HG02610 (cell line): Measurements from ENCODE around the gene IP6K2.
A peak's percentile ranks its signal among the peaks of the same experiment; 100 is the strongest.
"Not testable (repeated sequence)": the region's sequence is repeated elsewhere in the genome, so short reads cannot be mapped to it uniquely, and the experiment has no call there.

Experiments
- ATAC-seq: cut with Tn5 transposase; IDR thresholded peaks from one replicate; pipeline ENCODE4 v1.9.1; 2021; ENCODE audit warnings: mild to moderate bottlenecking, moderate library complexity; ENCODE audit not compliant: unreplicated experiment

IP6K2 gene, protein sequence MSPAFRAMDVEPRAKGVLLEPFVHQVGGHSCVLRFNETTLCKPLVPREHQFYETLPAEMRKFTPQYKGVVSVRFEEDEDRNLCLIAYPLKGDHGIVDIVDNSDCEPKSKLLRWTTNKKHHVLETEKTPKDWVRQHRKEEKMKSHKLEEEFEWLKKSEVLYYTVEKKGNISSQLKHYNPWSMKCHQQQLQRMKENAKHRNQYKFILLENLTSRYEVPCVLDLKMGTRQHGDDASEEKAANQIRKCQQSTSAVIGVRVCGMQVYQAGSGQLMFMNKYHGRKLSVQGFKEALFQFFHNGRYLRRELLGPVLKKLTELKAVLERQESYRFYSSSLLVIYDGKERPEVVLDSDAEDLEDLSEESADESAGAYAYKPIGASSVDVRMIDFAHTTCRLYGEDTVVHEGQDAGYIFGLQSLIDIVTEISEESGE

DNA sequence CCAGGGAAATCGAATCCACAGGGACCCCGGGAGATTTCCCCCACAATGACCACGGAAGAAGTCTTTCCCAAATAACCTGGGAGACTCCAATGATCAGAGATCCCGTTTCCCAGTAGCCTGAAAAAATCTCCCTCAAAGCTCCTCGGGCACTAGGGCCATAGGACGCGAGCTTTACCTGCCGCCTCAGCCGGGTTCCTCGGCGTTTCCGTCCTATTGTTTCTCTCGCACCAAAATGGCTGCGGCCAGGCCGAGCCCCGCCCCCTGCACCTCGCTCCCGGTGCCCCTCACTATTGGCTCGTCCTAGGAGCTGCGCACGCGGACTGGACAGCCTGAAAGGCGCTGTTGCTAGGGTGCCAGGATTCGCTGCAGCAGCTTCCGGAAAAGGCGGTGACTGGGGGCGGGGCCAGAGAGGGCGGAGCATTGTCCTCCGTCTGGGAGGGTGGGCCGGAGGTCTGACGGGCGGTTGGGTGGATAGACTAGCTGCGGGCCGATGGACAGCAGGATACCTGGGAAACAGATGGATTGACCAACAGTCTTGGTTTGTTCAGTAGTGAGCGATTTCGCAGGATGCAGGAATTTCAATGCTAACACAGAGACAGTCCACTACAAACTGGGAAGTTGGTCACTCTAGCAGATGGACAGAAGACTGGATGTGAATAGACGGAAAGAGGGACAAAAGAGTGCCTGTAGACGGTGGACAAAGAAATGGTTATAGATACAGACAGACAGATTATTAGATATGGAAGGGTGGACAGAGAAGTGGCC, at the start of gene IP6K2:
Gene IP6K2, minus strand, starts transcription at position 240 of the 765 bp plus-strand sequence. CDS start 21,930 bp downstream, outside the sequence.
- peak; percentile 97 for ATAC-seq

DNA sequence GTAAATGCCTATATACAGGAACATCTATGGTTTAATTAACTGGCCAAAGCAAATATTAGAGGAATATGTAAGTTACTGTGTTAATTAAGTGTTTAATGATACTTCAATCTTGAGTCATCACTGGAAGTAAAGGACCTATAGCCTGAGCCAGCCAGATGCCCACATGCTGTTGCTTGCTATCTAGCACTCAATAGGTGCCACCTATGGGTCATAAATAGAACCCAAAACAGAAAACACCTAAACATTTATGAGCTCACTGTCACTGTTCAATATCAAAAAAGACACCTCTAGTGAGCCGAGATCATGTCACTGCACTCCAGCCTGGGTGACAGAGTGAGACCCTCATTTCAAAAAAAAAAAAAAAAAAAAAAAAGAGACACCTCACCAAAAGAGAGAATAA, 48.4 kb upstream of the IP6K2 start:
- ATAC-seq: no peak

- no peak for ATAC-seq
These were observed 45.8 kb upstream of the IP6K2 start for GRCh38 chr3:48762816-48763215.

DNA sequence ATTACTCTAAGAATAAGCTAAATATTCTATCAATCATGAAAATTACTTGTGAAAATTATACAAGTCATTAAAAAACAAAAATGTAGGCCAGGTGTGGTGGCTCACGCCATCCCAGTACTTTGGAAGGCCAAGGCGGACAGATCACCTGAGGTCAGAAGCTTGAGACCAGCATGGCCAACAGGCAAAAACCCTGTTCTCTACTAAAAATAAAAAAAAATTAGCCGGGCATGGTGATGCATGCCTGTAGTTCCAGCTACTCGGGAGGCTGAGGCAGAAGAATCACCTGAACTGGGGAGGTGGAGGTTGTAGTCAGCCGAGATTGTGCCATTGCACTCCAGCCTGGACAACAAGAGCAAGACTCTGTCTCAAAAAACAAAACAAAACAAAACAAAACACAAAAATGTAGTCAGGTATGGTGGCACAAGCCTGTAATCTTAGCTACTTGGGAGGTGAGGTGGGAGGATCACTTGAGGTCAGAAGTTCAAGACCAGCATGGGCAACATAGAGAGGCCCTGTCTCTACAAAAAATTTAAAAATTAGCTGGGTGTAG, 43.0 kb upstream of the IP6K2 start:
- ATAC-seq: not testable (repeated sequence)

DNA sequence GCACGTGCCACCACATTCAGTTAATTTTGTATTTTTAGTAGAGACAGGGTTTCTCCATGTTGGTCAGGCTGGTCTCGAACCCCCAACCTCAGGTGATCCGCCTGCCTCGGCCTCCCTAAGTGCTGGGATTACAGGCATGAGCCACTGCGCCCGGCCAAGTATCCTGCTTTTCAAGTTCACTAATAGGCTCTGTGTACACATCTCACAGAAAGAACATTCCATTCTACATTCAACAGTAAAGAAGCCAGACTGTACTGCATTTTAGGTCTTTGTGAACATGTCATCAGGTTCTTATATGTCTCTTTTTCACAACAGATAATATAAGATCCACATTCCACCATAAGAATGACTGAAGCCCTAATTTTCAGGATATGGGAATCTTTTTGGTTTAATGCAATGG, 42.5 kb upstream of the IP6K2 start:
- ATAC-seq: not testable (repeated sequence)

- ATAC-seq: no peak
These were observed 42.0 kb upstream of the IP6K2 start for GRCh38 chr3:48759071-48759470.

DNA sequence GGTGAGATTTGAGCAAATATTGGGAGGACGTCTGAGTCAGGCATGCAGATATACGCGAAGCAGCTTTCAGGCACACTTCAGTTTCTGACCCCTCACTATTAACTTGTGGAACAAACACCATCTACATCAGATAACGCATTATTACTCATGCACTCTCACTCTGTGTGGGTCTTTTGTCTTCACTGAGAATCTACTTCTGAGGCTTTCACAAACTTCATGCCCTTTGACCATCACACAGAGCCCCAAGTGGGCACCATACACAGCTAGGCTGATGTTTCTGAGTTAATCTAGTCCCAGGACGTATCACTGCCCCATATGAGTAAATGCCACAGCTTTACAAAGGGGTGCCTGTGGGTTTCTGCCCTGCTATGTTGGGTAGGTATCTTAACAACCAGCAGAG, 39.6 kb upstream of the IP6K2 start:
- ATAC-seq: no peak

DNA sequence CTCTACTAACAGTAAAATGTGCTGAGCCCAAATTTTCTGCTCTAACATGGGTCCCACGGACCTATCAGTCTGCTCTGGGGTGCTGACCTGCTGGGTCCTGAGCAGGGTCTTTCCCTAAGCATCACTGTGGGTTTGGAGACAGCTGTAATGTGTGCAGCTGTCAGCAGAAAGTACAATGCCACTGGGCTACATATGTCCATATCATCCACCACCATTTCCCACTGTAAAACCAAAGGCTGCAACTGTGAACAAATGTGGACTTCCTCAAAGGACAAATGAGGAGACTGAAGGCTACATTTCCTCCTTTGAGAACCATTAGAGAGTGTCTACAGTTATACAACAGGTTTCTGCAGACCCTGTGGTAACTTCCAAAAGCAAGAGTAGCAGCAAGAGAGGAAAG, 33.8 kb upstream of the IP6K2 start:
- ATAC-seq: no peak

- ATAC-seq: no peak
These were observed 31.7 kb upstream of the IP6K2 start for GRCh38 chr3:48748754-48749153.

- no peak for ATAC-seq
These were observed 30.7 kb upstream of the IP6K2 start for GRCh38 chr3:48747706-48748105.

DNA sequence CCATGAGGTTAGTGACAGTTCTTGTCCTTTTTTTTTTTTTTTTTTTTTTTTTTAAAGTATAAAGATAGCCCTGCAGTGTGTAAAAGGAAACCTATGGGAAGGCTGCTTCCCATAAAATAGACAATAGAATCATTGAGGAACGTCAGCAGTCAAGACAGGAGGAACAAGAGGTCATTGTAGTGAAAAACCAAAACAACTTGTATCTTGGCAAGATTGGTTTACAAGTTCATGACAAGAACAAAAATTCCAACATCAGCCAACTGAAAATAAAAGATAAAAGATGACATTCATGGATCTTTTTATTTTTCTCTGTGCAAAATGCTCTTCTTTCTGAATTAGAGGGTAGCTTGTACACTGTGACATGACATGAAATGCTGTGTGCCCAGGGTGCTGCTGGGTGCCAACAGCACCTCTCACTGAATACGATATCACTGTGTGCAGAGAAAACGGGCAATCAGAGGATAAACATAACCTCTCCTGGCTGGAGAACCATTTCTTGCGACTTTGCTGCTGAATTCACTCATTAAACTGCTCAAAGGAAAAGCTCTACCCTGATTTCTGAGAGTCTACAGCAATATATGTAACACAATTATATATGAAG, 30.1 kb upstream of the IP6K2 start:
- no peak for ATAC-seq

GRCh38 chr3:48743773-48744172, 26.8 kb upstream of the IP6K2 start:
- no peak for ATAC-seq

- not testable (repeated sequence) for ATAC-seq
These were observed 24.2 kb upstream of the IP6K2 start for GRCh38 chr3:48741226-48741625.

- ATAC-seq: peak; percentile 75
These were observed 23.2 kb upstream of the IP6K2 start for GRCh38 chr3:48739955-48740823.

DNA sequence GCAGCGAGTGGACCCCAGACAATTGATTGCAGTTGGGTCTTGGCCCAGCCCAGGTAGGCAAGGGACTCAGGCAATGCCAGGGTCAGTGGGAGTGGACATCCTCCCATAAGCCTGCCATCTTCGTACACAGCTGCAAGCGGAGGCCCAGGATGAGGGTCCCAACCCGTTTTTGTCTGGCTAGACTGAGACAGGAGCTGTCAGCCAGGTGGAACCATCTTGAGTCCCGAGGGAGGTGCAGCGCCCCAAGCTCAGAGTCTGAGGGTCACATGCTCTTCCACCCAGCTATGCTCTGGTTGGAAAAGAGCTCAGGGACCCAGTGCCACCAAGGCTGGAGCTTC, 22.6 kb upstream of the IP6K2 start:
- peak; percentile 15 for ATAC-seq

DNA sequence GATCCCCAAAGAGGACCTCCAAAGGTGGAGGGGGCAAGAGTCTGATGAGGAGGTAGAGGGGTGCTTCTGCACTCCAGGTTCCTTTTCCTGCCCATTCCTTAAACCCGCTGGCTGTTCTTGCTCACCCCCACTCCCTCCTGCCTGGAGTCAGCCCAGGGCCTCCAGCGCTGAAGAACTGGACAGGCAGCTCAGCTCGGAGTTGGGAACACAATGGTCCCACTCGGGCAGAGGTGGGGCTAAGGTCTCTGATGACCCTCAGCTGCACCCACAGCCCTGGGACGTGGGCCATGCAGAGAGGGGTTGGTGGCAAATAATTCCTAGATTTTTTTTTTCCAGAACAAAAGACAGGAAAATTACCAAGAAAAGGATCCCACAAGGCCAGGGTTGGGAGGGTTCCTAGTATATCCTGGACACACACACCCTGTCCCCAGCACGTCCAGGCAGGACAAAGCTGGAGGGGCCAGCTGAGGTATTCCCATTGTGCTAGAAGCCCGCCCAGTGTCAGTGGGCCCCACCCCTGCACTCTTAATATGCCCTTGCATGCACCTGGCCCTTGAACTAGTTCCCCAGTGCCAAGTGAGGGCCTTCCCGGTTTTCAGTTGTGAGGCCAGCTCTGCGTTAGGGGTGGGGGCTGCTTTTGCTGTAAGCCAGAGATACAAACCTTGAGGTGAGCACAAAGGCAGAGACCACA, 22.1 kb upstream of the IP6K2 start:
- ATAC-seq: no peak

DNA sequence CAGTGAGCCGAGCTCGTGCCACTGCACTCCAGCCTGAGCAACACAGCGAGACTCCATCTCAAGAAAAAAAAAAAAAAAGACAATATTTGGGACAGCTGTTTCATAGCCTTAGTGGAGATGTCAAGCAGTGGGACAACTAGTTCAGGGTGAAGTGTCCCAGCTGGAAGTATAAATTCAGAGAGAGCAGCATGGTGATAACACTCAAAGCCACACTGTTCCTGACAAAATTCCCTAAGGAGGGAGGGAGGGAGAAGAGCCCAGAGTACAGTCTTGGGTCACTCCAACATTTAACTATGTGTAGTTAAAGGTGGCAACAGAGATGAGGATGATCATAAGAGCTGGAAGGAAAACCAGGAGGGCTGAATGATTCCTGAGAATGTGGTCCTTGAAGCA, 21.1 kb upstream of the IP6K2 start:
- no peak for ATAC-seq

- not testable (repeated sequence) for ATAC-seq
These were observed 18.2 kb upstream of the IP6K2 start for GRCh38 chr3:48735075-48735767.

DNA sequence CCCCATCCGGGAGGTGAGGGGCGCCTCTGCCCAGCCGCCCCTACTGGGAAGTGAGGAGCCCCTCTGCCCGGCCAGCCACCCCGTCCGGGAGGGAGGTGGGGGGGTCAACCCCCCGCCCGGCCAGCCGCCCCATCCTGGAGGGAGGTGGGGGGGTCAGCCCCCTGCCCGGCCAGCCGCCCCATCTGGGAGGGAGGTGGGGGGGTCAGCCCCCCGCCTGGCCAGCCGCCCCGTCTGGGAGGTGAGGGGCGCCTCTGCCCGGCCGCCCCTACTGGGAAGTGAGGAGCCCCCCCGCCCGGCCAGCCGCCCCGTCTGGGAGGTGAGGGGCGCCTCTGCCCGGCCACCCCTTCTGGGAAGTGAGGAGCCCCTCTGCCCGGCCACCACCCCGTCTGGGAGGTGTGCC, 17.5 kb upstream of the IP6K2 start:
- not testable (repeated sequence) for ATAC-seq
